Endothelial cell of umbilical vein (primary cell): ENCODE results near the gene FYN.

Experiments used
- CTCF ChIP-seq, 2 donors: IDR thresholded peaks; 1 replicate in 1 of 2; 2 replicates in 1 of 2; pipeline ENCODE4 v1.5.1; 2011; ENCODE audit warnings: low read length in 2 of 2, mild to moderate bottlenecking in 2 of 2, moderate library complexity in 2 of 2, control low read depth in 1 of 2, inconsistent platforms in 1 of 2, low read depth in 1 of 2; ENCODE audit not compliant: insufficient read depth in 1 of 2; ENCODE audit errors: extremely low read depth in 1 of 2
- EZH2 ChIP-seq: IDR thresholded peaks from 2 replicates; pipeline ENCODE4 v1.6.1; 2012; ENCODE audit warnings: borderline replicate concordance, low read depth, mild to moderate bottlenecking, moderate library complexity, low read length, inconsistent platforms; ENCODE audit not compliant: severe bottlenecking
- MAX ChIP-seq: IDR thresholded peaks from 2 replicates; pipeline ENCODE4 v1.6.1; 2011; ENCODE audit not compliant: insufficient read depth, insufficient read length
- POLR2AphosphoS5 ChIP-seq: IDR thresholded peaks from 2 replicates; pipeline ENCODE4 v1.6.1; 2012; ENCODE audit warnings: low read depth, mild to moderate bottlenecking, control low read depth, low read length, moderate library complexity; ENCODE audit not compliant: insufficient read depth

DNA sequence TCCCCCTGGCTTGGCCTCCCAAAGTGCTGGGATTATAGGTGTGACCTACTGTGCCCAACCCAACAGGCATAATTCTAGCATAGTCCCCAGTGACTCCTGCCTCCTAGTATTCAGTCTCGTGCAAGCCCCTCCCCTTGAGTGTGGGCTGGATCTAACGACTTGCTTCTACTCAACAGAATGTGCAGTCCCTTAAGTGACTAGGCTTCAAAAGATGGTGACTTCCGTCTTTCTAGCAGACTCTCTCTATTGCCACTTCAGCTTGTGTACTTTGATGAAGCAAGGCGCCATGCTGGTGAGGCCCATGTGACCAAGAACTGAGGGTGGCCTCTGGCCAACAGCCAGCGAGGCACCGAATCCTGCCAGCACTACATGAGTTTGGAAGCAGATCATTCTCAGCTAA lies 157.9 kb downstream of the FYN start:
- TF ChIP-seq EZH2 (no peak), CTCF (IDR thresholded peaks at IDR 0.05; ENCODE audit: extremely low read depth in 1 of 2, insufficient read depth in 1 of 2, low read depth in 1 of 2, low read length in 2 of 2) (no peak), POLR2AphosphoS5 (no peak), MAX (no peak)
